Stimulated activated naive CD8-positive, alpha-beta T cell treated with anti-CD3 and anti-CD28 coated beads, Interleukin-15, Interleukin-2, amounts not matched to agents 100 U/mL and 50 U/mL, for 24 hours (primary cell): ENCODE measurements around the gene DEPP1.

Experiments used
- ATAC-seq: fragments of 150-1000 bp; cut with Tn5 transposase; one replicate; pipeline ENCODE4 v1.10.0; 2021
- DNase-seq: peaks from one replicate; pipeline ENCODE4 v3.0.0; 2021

DEPP1 gene

DNA sequence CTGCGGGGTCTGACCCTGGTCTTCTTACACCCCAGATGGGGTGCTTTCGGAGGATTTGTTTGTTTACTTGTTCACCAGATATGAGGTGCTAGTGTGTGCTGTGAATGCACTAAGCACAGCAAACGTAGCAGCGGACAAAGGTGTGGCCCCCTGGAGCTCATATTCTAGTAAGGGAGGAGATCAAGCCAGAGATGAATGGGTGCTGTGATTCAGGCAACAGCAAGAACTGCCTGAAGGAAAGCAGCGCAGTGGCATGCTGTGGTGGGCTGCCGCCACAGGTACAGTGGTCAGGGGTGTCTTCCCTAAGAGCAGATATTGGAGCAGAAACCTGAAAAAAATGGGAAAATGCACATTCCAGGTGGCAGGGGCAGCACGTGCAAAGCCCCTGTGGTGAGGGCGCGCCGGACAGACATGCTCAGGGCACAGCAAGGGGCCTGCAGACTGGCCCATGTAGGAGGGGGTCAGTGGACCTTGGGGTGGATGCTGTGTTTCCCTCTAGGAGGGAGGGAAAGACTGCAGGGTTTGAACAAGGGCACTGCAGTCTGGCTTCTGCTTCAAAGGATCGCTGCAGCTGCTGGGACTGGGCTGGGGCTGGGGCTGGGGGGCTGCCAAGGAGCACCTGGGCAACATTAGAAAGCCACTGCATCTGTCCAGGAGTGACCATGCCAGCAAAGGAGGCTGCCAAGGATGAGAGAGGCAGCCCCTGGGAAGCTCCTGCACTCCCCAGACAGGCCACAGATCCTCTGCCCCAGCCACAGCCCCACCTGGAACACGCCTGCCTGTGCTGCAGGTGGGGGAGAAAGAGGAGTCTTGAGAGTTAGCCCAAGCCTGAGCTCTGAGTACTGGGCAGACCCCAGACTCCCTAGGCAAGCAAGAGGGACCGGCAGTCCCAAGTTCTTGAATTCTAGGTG lies 927 bp upstream of the DEPP1 start:
- no peak for DNase-seq
- ATAC-seq: no peak

DNA sequence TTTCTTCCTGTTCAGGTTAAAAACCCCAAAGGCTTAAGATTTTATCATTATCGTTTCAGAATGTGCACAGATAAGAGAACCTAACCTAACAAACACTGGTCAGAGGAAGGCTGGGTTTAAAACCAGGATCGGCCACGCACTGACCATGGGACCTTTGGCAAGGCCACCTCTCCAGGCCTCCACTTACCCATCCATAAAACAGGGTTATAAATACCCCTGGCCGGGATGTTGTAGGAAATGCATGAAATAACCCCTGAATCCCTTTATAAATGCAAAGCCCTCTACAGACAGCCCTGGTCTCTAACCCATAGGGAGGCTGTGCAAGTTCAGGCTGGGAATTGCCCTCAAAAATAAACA lies 418 bp downstream of the DEPP1 start:
- DNase-seq: no peak
- no peak for ATAC-seq

DNA sequence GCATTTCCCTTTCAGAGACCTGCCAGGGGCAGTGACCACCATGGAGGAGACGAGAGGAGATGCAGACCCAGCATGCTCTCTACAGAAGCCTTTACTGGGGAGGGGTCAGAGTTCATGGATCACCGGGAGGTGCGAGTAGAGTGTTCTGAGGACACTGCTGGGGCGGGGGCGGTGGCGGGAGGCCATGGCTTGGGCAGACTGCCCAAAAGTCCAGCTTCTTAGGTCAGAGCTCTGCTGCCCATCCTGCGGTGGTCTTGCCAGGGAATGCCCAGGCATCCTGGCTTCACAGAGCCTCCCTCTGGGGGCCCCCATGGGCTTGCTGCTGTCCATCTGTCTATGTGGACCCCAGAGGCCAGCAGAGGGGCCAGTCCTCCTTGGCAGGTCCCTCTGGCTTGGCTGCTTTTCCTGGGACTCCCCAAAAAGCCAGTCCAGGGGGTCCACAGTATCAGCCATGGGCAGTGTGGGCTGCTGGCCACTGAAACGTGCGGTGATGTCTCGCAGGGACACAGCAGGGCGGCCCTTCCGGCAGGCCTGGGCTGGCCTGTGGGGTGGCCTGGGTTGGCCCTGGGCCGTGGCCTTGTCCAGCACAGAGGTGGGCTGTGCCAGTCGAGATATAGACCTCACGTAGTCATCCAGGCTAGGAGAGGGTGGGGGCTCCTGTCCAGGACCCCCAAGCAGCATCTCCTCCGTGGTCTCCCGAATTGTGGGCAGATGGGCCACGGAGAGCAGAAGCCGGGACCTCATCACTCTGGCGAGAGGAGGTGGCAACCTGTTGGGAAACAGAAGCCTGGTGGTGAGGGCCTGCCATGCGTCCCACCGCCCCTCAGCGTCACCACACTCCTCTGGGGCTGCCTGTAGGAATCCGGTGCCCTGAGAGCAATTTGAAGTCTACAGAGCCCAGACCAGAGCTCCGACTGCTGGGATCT lies 1.1 kb downstream of the DEPP1 start:
- ATAC-seq (no peak), DNase-seq (no peak)

DNA sequence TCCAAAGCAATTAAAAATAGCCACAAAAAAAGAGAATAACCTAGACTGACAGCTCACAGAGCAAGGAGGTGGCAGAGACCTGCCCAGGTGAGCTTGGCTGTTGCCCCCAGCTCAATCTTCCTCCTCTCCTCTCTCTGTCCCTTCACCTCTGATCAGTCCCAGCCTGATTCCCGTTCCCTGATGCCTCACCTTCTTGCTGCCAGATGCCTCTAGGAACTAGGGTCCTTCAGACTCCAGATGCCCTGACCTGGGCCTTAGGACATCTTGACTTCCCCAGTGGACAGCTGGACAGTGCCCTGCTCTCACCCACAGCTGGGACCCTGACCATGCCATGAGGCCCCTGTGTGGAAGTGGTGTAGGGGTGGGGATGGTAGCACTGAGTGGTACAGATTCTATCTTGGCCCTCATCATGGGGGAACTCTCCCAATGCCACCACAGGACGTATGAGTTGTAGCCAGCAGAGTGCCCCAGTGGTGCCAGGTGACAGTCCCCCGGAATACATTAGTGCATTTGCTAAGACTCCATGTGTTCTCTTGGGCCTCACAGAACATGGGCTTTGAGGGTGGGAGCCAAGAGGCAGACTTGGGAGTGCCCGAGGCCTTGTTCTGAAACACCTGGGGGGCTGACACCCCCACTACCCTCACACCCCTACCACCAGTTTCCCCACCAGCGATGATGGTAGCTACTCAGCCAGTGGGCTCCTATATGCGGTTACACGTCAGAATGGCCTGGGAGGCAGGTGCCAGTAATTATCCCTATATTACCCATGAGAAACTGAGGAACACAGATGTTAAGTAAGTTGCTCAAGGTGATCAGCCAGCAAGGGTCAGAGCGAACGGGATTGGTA lies 2.0 kb downstream of the DEPP1 start:
- no peak for DNase-seq
- no peak for ATAC-seq

DNA sequence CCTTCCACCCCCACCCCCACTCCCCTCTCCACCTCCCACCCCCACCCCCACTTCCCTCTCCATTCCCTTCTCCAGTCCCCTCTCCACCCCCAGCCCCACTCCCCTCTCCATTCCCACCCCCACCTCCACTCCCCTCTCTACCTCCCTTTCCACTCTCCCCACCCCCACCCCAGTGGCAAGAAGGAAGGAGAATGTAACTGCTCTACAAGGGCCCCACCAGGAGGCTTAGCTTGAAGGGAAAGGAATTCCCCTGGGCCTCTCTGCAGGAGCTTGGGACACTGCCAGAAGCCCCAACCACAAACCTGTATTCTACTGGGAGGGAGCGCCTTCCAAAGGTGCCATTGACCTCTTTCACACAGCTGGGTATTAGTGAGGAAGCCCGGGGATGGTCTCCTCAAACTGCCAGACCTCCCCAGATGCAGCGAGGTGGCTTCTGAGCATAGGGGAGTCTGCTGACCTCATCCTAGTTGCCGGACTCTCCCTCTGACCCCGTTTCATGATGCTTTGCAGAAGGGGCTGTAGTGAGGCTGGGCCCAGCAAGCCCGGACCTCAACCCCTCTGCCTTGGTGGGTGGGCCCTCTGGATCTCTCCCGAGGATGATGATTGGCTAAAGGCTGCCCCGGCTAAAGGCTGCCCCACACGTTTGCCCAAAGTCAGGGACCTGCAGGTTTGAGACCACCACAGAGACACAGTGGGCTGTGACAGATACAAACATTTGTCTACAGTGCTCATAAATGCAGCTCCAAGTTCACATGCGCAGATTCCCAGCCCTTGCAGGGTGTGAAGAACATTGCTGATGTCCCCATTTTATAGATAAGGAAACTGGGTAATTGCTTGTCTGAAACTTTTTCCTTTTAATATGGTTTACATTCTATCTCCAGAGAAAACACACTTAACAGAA lies 2.9 kb downstream of the DEPP1 start:
- DNase-seq: no peak
- no peak for ATAC-seq

DNA sequence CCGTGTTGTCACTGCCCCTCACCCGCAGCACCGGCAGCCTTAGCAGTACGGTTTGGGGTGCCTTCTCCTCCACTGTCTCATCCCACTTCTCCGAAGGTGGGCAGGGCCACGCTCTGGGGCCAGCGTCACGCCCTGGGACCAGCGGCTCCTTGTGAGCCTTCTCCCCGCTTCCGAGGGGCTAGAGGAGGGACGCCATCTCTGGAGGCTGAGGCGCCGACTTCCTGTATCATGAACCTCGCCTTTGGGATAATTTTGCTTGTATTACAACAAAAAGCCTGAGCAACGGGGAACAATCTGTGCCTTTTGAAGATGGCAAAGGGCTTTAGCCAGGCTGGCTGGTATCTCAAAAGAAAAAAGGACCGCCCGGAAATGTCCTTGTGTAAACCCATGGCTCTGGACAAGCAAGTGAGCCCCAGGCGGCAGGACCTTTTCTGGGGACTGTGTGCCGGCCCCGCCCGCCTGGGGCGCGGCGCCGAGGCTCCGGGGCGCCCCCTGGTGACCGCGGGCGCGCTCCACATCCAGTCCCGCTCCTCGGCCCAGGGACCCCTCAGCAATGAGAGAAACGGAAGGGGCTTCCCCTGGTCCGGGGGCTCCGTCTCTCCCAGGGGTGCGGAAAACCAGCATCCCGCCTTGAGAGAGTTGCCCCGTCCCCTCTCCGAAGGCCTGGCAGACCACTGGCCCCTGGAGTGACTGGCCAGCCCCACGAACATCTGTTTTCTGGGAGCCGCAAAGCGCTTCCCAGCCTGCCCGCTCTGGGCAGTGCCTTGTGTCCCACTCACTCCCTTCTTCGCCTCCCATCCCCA lies 3.8 kb downstream of the DEPP1 start:
- DNase-seq (peak; percentile 77), ATAC-seq (peak; percentile 88)

DNA sequence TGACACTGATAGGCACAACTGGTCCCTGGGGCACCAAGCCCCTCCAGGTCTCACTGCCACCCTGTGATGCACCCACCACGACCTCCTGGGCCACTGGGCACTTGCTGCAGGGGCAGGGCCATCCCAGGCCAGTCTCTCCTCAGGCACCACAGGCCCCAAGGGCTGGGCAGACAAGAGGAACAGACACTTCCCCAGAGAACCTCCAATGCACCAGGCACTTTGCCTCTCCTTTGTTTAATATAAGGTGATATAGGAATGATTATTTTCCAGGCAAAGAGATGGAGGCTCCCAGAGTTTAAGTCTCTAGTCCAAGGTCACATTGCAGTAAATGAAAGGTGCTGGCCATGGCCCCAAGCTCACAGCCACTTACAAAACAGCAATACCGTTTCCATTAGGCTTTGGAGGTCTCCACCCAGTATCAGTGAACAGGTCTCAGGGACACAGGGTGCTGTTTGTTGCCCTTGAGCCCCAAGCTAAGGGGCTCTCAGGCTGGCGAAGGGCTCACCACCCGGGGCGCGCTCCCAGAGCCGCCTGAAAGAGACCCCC lies 4.5 kb downstream of the DEPP1 start:
- no peak for ATAC-seq
- no peak for DNase-seq

DNA sequence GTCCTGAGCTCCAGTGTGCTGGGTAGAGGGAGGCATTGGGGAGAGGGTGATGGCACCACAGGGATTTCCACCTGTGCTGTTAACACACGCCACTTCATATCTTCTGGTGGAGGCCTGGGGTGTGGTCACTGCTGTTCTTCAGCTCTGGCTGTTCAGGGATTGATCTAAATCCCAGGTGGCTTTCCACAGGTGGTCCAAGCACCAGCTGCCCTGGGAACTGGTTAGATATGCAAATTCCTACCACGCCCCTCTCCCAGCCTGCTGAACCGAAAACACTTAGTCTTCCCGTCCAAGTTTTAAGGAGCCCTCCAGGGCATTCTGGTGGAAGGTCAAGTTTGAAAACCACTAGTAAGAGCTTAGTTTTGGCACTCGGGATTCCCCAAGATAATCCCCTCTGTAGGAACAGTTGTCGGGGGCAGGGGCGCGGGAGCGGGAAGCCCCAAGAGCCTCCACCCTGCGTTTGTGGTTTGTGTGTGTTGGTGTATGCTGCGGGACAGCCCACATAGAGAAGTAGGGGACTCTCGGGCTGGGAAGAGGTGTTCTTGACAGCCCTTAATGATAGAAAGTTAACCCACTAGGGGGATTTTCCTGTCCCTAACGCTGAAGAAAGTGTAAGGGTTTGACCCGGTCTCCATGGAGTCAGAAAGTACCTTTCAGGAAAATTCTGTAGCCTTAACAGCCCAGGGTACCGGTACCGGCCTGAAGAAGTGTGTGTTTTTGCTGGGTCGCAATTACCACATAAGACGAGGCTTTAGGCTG lies 5.1 kb downstream of the DEPP1 start:
- ATAC-seq: no peak
- peak; percentile 36 for DNase-seq

DNA sequence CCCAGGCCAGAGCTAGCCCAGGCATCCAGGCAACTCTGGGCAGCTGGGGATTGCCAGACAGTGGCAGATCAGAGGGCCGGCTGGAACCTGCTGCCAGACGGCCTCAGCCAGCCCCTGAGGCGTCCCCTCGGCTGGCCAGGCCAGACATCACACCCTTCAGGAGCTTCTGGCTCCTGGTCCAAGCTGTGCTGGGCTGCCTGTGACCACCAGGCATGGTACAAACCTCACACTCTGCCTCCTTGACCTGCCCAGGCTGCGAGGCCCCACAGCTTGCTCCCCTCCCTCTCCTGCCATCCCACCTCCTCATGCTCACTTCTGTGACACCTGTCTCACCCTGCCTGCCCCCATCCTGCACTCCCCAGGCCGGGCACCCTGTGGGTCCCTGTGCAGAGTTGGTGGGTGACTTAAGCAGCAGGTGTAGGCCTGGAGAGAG lies 5.7 kb downstream of the DEPP1 start:
- DNase-seq: no peak
- no peak for ATAC-seq

DNA sequence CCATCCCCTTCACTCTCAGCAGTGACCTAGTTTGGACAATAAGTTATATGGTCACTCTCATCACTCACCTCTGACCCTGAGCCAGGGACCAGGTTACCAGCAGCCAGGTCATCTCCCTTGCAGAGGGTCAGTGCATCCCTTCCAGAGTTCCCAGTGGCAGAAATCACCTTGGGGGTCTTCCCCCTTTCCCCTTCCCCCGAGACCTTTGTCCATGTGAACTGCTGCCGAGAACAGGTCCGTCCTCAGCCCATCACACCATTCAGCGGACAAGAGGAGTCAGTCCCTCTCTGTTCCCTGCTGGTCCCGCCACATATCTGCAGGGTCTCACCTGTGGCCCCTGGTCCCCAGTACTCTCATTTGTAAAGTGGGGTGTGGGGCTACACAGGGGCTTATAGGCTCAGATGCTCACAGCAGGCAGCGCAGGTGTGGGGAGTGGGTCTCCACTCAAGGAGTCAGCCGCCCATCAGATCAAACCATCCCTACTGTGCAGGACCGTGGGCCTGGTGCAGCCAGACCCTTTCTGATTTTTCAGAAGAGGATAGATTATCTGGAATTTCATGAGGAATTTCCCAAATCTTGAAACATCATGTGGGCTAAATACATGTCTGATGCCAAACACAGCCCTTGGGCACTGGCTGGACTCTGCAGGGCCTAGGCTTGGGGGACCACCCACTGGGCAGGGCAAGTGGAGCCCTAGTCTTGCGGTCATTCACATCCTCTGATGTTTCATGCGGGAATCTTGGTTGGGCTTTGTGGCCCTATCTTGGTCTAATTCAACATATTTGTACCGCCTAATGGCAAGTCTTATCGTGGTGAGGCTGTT lies 6.5 kb downstream of the DEPP1 start:
- no peak for ATAC-seq
- DNase-seq: no peak

DNA sequence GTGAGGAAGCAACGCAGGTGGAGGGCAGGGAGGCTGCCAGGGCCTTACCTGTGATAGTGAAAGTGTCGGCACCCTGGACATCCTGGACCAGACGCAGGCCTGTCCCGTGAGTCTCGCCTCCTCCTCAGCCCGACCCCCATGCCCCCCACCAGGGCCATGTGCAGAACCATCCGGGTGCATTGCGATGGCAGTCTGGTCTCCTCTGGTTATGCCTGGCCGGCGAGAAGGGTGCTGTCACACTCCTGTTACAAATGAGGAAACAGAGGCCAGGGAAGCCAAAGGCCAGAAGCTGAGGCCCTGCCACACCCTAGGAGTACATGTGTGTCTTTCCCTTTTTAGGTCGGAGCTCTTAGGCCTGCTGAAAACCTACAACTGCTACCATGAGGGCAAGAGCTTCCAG lies 7.2 kb downstream of the DEPP1 start:
- ATAC-seq (no peak), DNase-seq (no peak)

DNA sequence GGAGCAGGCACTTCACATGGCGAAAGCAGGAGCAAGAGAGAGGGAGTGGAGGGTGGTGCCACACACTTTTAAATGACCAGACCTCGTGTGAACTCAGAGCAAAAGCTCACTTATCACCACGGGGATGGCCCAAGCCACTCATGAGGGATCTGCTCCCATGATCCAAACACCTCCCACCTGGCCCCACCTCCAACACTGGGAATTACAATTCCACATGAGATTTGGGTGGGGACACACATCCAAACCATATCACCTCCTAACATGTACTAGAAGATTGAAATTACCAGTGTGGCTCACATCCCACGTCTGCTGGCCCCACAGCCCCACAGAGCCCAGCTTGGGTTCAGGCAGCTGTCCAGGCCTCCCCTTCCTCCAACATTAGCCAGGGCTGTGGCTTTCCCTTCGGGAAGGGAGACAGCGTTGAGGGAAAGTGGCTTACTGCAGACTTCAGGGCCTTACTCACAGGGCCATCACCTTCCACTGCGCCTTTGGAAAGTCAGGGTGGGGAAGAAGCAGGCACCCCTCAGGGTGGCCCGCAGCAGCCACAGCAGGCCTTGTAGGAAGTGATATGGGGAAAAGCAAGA lies 7.7 kb downstream of the DEPP1 start:
- ATAC-seq: no peak
- no peak for DNase-seq

DNA sequence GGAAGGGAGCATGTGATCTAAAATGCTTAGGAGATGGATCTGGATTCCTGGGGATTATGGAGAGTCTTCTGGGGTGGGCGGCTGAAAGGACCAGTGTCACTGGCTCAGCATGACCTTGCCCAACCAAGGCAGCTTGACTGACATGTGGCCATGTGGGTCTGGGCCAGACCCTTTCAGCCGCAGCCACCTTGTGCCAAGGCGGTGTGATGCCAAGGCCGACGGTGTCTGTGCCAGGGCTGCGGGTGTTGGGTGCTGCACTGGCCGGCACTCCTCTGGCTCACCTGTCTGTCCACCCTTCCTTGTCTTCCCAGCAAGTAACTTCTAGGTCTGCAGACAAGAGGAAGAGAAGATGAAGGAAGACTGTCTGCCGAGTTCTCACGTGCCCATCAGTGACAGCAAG lies 8.8 kb downstream of the DEPP1 start:
- DNase-seq (no peak), ATAC-seq (no peak)

DNA sequence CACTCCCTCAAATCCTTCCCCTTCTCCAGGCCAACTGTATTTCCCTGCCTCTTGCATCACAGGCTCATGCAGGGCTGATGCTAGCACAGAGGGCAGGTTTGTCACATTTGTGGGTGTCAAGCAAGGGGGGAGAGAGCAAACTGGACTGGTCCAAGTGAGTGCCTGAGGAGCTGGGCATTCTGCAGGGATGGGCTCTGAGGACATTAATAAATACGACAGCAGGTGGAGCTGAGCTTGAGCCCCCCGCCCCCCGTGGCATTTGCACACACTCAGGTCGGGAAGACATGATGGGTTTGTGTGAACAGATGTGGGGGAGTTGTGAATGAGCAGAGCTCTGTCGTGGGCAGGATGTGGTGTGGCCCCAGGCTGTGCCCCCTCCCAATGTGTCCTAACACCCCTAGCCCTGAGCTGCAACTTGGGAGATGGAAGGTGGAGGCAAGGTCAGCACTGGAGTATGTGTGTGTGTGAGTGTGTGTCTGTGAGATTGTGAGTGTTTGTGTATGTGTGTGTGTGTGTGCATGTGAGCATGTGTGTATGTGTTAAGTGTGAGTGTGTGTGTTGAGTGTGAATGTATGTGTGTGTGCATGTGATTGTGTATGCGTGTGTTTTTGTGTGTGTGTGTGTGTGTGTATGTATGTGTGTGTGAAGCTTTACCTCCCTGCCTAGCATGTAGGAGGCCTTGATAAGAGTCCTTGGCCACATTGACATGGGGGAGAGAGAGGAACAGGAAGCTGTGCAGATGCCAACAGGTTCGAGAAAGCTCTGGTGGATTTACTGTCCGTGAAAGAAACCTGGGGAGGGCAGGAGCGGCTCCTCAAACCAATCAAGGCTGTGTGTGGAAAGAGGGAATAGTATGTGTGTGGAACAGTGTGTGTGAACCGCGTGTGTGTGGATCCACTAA lies 9.9 kb downstream of the DEPP1 start:
- ATAC-seq (no peak), DNase-seq (peak; percentile 43)

DNA sequence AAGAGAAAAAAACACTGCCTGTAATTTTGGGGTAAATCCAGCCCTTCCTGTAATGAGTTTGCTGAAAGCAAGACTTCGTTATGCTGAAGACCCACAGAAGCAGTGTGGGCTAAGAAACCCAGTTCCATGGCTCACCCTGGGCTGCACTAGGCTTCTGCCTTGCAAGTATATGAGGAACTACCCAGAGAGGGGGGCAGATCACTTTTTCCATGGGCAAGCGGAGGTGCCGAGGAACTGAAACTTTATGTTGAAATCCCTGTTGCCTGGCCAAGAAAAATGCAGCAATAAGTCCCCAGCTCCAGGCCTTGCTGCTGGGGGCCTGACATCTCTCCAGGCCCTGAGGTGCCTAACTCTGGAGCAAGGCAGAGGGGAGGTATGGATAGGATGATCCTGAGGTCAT lies 10.5 kb downstream of the DEPP1 start:
- ATAC-seq (peak; percentile 64), DNase-seq (peak; percentile 34)

DNA sequence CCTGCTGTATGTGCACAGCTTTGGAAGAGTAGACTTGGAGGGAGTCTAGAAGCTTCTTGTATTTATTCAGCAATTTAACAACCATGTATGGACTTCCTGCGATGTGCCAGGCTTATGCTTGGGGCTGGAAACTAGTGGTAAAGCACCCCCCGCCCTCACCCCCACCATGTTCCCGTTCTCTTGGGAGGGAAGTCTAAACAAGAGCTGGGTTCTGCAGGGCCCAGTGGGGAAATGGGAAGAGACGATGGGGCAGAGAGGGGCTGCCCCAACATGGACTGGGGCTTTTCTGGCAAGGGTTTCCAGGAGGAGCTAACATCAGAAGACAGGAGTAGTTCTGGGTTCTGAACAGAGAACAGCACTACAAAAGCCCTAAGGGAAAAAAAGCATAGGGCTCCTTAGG lies 11.0 kb downstream of the DEPP1 start:
- DNase-seq: no peak
- ATAC-seq: peak; percentile 13
